OCI-LY1 (cell line): ENCODE measurements around the gene PRKCB.

Experiments
- H2AFZ ChIP-seq: fragments of 200-600 bp; sonication (generic), shearing (Covaris generic); 2 replicates; pipeline ENCODE4 v1.6.0; 2014; ENCODE audit warnings: antibody characterized with exemption, mild to moderate bottlenecking, low read length
- H3F3A ChIP-seq: fragments of 200-600 bp; sonication (generic), shearing (Covaris generic); 2 replicates; pipeline ENCODE4 v1.6.0; 2014; ENCODE audit warnings: mild to moderate bottlenecking, antibody characterized with exemption, low read length, moderate library complexity; ENCODE audit not compliant: insufficient read depth
- H3K27ac ChIP-seq: fragments of 200-600 bp; sonication (generic); 2 replicates; pipeline ENCODE4 v1.5.1; 2014; ENCODE audit warnings: low read length, mixed run types, mild to moderate bottlenecking, low read depth; ENCODE audit not compliant: poor library complexity, severe bottlenecking
- H3K27me3 ChIP-seq: fragments of 200-600 bp; sonication (generic); 2 replicates; pipeline ENCODE4 v1.6.0; 2014; ENCODE audit warnings: antibody characterized with exemption, mild to moderate bottlenecking, low read length, moderate library complexity; ENCODE audit not compliant: insufficient read depth
- H3K36me3 ChIP-seq: fragments of 200-600 bp; sonication (generic); 2 replicates; pipeline ENCODE4 v1.6.1; 2014; ENCODE audit warnings: mild to moderate bottlenecking, antibody characterized with exemption, low read length, moderate library complexity, mixed read lengths; ENCODE audit not compliant: insufficient read depth
- H3K4me1 ChIP-seq: fragments of 200-600 bp; sonication (generic); 2 replicates; pipeline ENCODE4 v1.5.1; 2014; ENCODE audit warnings: mild to moderate bottlenecking, low read length, moderate library complexity; ENCODE audit not compliant: insufficient read depth, severe bottlenecking
- H3K4me2 ChIP-seq: fragments of 200-600 bp; sonication (generic), shearing (Covaris generic); 2 replicates; pipeline ENCODE4 v1.6.1; 2014; ENCODE audit warnings: low read length
- H3K4me3 ChIP-seq: fragments of 200-600 bp; sonication (generic); 2 replicates; pipeline ENCODE4 v1.5.1; 2014; ENCODE audit warnings: low read length, low read depth, mild to moderate bottlenecking, mixed read lengths; ENCODE audit not compliant: poor library complexity, severe bottlenecking
- H3K79me2 ChIP-seq: fragments of 200-600 bp; shearing (Covaris generic); 2 replicates; pipeline ENCODE4 v1.6.1; 2016; ENCODE audit warnings: mixed run types, low read length, mixed read lengths; ENCODE audit not compliant: insufficient read depth
- H3K9ac ChIP-seq: fragments of 200-600 bp; sonication (generic), shearing (Covaris generic); 2 replicates; pipeline ENCODE4 v1.6.1; 2014; ENCODE audit warnings: mild to moderate bottlenecking, low read length, mixed read lengths
- H3K9me2 ChIP-seq: fragments of 200-600 bp; sonication (generic), shearing (Covaris generic); 2 replicates; pipeline ENCODE4 v1.6.1; 2014; ENCODE audit warnings: low read depth, mild to moderate bottlenecking, low read length, mixed read lengths
- H3K9me3 ChIP-seq: fragments of 200-600 bp; shearing (Covaris generic); 2 replicates; pipeline ENCODE4 v1.6.1; 2014; ENCODE audit warnings: low read length, mixed read lengths
- H4K20me1 ChIP-seq: fragments of 200-600 bp; sonication (generic), shearing (Covaris generic); 2 replicates; pipeline ENCODE4 v1.6.0; 2016; ENCODE audit warnings: mild to moderate bottlenecking, low read length; ENCODE audit not compliant: insufficient read depth
- CTCF ChIP-seq: fragments of 200-600 bp; sonication (generic), shearing (Covaris generic); IDR thresholded peaks from 2 replicates; pipeline ENCODE4 v1.5.1; 2017; ENCODE audit warnings: mild to moderate bottlenecking, antibody characterized with exemption, low read length, moderate library complexity, mixed read lengths
- EZH2 ChIP-seq: fragments of 200-600 bp; sonication (generic), shearing (Covaris generic); IDR thresholded peaks from 2 replicates; pipeline ENCODE4 v1.8.0; 2017; ENCODE audit warnings: borderline replicate concordance, mixed run types, mild to moderate bottlenecking, antibody characterized with exemption, low read length, moderate library complexity, mixed read lengths

The PRKCB gene

DNA sequence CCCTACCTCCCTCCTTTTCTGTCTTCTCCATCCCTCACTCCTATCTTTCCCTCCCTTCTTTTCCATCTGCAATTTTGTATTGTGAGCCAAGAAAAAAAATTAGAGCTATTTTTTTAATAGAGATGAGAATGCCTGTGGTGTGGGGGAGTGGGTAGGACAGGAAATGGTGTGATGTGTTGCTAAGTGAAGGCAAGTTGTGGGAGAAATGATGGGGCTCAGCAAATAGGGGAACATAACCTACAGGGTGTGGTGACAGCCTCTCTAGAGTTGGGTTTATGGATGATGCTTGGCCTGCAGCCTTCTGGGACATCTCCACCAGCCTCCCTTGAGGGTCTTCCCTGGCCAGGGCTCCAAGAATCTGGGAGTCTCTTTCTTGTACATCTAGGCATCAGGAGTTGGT lies 257.3 kb downstream of the PRKCB start:
- Histone ChIP-seq H3K4me3 (no peak overlapping the region), H3K4me1 (no peaks in the 10 kb centered on the region), H3K9ac (no peak overlapping the region), H4K20me1 (no peaks in the 10 kb centered on the region), H3K4me2 (no peak overlapping the region), H2AFZ (no peak overlapping the region), H3K9me3 (no peaks in the 10 kb centered on the region), H3F3A (no peaks in the 10 kb centered on the region), H3K27me3 (no peaks in the 10 kb centered on the region), H3K79me2 (no peaks in the 10 kb centered on the region), H3K36me3 (no peaks in the 10 kb centered on the region), H3K9me2 (no peaks in the 10 kb centered on the region), H3K27ac (no peak overlapping the region)
- TF ChIP-seq CTCF: no peak
- TF ChIP-seq EZH2: no peak

DNA sequence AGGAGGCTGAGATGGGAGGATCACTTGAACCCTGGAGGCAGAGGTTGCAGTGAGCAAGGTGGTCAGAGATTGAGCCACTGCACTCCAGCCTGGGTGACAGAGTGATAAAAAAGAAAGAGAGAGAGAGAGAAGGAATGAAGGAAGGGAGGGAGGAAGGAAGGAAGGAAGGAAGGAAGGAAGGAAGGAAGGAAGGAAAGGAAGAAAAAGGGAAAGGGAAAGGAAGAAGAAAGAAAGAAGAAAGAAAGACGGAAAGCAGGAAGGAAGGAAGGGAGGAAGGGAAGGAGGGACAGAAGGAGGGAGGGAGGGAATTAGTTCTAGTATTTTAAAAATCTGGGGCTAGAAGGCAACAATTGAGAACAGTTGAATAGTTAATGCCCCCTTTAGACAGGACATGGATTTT lies 258.9 kb downstream of the PRKCB start:
- H3K27me3 ChIP-seq: no peaks in the 10 kb centered on the region
- H3K36me3 ChIP-seq: no peaks in the 10 kb centered on the region
- H4K20me1 ChIP-seq: no peaks in the 10 kb centered on the region
- no peak overlapping the region for H3K4me2 ChIP-seq
- H3K27ac ChIP-seq: no peak overlapping the region
- no peak overlapping the region for H3K9ac ChIP-seq
- no peaks in the 10 kb centered on the region for H3K9me3 ChIP-seq
- H3K79me2 ChIP-seq: no peaks in the 10 kb centered on the region
- H3F3A ChIP-seq: no peaks in the 10 kb centered on the region
- TF ChIP-seq EZH2: no peak
- no peak for TF ChIP-seq CTCF
- H3K4me3 ChIP-seq: no peak overlapping the region
- H3K9me2 ChIP-seq: no peaks in the 10 kb centered on the region
- H2AFZ ChIP-seq: no peak overlapping the region
- H3K4me1 ChIP-seq: no peaks in the 10 kb centered on the region

- Histone ChIP-seq H2AFZ (no peak overlapping the region), H3K27ac (no peak overlapping the region), H3K9ac (no peak overlapping the region), H3K27me3 (no peaks in the 10 kb centered on the region), H3K9me2 (no peaks in the 10 kb centered on the region), H3K79me2 (no peaks in the 10 kb centered on the region), H3K4me2 (no peak overlapping the region), H3K4me3 (no peak overlapping the region), H3F3A (no peaks in the 10 kb centered on the region), H3K9me3 (no peaks in the 10 kb centered on the region), H3K4me1 (no peaks in the 10 kb centered on the region), H4K20me1 (no peaks in the 10 kb centered on the region), H3K36me3 (no peaks in the 10 kb centered on the region)
- no peak for TF ChIP-seq EZH2
- no peak for TF ChIP-seq CTCF
These were observed 263.1 kb downstream of the PRKCB start for GRCh38 chr16:24098896-24099295.
